CD4-positive, alpha-beta T cell treated with Interleukin-4 for 1 hour (primary cell): ENCODE measurements around the gene FABP1.

Experiments used
- DNase-seq, 2 donors: peaks; one replicate each; pipeline ENCODE4 v3.0.0-alpha.2; 2020 to 2022

FABP1 gene

GRCh38 chr2:88110830-88111229, 17.0 kb downstream of the FABP1 start:
- no peak for DNase-seq

GRCh38 chr2:88108796-88109195, 19.1 kb downstream of the FABP1 start:
- DNase-seq, result no peak

DNA sequence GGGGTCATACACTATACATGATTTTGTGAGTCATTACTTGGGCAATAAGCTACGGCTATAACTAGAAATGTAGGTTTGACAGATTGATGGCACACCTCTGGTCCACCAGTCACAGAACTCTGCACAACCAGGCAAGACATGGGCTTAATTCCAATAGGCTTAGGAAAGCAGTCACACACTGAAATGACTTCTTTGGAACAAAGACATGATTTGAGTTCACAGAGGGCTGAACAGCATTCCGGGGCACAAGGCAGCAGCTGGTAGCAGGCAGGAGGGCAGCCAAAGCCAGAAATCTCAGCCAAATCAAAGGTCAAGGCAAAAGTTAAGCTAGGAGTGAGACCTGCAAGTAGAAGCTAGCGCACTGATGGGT, 27.4 kb downstream of the FABP1 start:
- DNase-seq, result no peak

GRCh38 chr2:88099798-88100488, 27.9 kb downstream of the FABP1 start:
- DNase-seq, result no peak

DNA sequence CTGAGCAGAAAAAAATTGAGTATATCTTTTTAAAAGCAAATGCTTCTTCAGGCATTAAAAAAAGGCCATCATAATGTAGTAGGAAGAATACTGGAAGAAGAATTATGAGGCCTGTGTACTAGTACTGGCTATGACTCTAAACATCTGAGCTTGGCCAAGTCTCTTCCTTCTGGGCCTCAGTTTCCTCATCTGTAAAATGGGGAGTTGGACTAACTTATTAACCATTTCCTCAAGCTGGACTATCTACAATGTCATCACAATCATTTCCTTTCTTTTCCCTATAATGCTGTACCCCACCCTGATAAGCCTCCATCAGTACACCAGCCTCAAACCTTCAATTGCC, 29.3 kb downstream of the FABP1 start:
- DNase-seq, result no peak

DNA sequence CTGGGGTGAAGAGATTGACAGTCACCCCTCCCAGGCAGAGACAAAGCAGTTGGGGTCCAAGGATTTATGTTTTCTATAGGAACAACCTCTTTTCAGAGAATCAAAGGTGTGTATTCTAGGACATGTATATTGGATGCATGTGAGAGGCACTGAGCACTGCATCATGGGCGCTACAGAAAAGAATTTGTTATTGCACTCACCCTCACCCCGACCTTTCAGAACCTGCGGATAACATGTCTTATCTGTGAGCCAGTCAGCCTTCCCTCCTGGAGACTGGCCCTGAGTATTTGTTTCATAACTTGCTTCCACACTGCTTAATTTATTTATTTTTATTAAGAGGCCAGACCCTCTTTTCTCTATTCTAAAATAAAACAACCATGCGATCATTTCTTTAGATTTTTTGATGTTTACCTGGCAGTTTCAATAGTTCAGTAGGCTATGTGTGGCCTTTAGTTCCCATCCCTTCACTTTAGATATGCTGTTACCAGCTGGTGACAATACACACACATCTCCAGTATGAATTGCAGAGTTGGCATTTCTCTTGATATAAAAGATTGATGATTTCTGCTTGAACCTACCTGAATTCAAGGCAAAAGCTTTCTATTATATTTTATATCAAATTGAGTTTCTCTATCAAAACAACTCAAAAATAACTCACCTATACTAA, 29.8 kb downstream of the FABP1 start:
- DNase-seq, result no peak

GRCh38 chr2:88097192-88097591, 30.7 kb downstream of the FABP1 start:
- no peak for DNase-seq

DNA sequence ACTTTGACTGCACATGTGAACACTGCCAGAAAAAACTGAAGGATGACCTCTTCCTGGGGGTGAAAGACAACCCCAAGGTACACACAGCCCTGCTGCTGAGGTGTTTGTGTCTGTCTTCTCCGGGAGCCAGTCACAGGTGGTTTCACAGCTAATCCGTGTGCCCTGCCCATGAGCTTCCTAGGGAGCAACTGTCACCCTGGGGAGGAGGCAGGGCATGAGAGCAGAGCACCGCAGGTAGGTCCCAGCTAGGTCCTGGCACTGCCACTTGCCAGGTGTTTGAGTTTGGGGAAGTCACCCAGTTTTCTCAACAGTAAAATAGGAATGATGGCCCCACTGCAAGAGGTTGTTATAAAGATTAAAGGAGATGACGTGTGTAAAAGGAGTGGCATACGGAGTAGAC, 31.2 kb downstream of the FABP1 start:
- DNase-seq, result no peak

GRCh38 chr2:88095022-88095421, 32.8 kb downstream of the FABP1 start:
- DNase-seq, result no peak

GRCh38 chr2:88092773-88093172, 35.1 kb downstream of the FABP1 start:
- DNase-seq, result no peak

DNA sequence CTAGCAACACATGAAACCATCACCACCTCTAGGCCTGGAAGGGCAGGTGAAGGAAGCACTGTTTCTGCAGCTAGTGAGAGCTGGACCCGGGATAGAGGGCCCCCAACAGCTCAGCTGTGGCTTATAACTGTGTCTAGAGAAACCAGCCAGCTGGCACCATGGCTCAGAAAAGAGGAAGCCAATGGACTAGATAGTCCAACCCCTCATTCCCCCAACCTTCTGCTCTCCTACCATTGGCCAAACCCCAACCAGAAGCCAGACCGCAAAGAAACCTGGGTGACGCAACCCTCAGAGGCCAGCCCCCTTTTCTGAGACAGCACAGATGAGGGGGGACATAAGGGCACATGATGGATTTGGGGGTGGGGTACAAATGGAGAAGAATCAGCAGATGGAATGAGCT, 35.9 kb downstream of the FABP1 start:
- DNase-seq, result no peak

DNA sequence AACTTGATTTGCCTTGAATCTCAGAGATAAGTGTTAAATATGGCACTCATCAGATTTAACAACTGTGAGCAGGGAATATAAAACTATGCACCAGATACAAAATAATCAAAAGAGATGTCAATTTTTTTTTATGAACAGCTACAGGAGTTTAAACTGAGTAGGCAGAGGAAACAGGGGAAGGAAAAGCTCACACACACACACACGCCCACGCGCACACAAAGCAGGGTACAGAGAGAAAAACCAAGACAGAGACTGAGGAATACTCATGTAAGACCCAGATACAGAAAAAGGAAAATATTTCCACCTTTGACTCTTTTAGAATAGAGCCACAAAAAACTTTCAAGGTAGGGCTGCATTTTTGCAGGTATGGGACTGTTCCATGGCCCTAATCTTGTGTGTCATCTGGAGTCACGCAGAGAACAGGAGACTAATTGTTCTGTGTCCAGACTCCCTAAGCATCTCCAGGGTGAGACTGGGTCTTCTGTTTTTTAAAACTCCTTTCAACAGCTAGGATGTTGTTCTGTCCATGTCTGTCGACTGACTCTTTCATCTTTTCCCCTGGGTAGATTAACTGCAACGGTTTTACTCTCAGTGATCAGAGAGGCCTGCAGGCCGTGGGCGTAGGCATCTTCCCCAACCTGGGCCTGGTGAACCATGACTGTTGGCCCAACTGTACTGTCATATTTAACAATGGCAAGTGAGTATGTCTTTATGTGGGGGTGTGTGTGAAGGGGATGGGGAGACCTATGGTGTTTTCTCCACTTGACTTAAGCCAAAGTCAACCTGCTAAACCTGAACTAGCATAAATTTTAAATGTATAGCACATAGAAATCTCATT, 37.2 kb downstream of the FABP1 start:
- no peak for DNase-seq

DNA sequence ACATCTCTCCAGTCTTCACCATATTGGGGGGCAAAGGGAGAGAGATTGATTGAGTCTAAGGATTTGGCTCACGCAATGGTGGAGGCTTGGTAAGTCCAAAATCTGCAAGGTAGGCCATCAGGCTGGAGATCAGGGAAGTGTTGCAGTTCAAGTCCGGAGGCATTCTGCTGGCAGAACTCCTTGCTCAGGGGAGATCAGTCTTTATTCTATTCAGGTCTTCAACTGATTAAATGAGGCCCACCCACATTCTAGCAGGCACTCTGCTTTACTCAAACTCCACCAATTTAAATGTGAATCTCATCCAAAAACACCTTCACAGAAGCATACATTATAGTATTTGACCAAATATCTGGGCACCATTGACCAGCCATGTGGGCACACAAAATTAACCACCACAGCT, 38.9 kb downstream of the FABP1 start:
- DNase-seq, result no peak

GRCh38 chr2:88087763-88088162, 40.1 kb downstream of the FABP1 start:
- DNase-seq, result no peak

DNA sequence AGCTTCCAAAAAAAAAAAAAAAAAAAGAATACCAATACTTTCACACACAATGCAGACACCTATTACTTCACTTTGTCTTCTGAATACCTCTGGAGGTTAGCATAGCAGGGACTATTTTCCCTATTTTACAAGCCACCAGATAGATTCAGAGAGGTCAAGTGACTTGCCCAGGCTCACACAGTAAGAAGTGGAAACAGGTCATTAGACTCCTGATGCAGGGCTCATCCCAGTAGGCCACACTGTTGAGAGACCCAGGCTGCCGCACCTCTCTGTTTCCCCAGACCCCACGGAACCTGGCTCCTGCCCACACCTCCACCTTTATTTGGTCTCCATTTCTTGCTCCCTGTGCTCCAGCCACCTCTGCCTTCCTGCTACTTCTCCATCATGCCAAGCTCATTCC, 40.8 kb downstream of the FABP1 start:
- DNase-seq, result no peak

DNA sequence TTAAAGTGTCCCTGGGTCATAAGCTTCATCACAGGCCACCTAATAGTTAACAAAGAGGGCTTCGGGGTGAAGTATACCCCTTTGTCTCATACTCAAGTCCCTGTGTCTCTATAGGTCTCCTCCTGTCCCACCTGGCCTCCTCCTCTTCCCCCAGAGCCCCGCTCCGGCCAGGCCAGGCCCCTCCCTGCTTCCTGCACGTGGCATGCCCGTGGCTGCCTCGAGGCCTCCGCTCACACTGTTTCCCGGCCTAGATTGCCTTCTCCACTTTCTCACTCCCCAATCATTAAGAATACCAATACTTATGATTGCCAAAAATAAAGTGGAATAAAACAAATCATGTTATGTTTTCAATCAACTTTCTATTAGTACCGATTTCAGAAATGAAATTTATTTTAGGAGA, 41.5 kb downstream of the FABP1 start:
- DNase-seq, result no peak

- DNase-seq, result no peak
These were observed 42.3 kb downstream of the FABP1 start for GRCh38 chr2:88085602-88086001.

DNA sequence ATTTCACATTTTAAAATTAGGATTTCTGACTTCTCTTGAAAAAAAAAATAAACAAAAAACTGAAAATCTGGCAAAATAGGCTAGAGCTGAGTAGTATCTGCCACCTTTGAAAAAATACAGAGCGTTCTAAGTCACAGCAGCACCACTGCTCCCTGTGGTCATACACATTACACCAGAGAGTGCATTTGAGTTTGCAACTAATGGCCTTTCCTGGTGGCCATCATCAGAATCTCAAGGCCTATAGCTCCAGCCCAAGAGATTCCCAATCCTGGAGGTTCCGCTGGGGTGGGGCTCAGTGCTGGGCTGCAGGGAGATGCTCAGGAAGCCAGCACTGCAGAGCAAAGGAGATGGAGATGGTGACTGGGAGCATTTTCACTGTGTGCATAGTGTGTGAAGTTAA, 42.8 kb downstream of the FABP1 start:
- DNase-seq, result no peak

DNA sequence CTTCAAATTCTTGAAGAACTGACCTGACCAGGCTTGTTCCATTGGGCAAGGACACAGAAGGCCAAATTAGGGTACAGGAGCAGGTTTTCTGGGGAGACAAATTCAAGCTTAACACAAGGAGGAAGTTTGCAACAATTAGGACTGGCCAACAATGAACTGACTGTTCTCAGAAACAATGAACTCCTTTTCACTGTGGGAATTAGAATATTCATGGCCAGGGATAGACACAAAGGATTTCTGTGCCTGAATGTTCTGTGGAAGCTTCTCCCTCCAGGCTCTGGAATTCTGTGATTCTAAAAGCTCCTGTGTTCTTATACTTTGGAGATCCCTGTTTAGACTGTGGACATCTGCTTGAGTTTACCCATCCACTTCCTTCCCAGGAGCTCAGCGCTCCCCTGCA, 45.1 kb downstream of the FABP1 start:
- DNase-seq, result no peak

DNA sequence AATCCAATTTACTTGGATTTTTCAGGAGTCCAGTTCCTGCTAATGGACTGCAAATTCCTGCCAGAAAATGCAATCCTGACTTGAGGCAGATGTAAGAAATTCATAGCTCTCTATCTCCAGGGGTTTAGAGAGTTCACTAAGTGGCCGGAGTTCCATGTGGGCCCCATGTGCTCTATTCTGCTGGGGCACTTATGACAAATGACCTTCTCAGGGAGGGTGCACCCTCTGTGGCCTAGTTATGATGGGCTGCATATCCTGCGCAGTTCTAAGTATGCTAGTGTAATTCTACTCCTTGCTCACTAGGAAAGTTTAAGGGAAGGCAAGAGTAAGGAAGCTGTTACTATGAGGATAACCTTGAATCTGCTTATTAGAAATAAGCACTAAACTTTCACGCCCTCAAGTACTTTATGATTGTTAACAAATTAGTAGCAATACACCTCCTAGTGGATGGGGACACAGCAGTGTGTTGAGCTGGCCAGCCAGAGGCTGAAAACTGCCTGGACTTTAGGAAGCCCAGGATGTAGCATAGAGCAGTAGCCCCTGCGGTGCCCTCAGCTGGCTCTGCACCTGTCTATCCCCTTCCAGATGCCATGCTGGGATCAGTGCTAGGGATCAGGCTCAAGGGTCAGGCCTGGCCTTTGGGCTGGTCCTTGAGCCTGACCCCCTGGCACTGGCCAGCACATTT, 45.8 kb downstream of the FABP1 start:
- no peak for DNase-seq

- DNase-seq, result no peak
These were observed 47.3 kb downstream of the FABP1 start for GRCh38 chr2:88080545-88080944.

DNA sequence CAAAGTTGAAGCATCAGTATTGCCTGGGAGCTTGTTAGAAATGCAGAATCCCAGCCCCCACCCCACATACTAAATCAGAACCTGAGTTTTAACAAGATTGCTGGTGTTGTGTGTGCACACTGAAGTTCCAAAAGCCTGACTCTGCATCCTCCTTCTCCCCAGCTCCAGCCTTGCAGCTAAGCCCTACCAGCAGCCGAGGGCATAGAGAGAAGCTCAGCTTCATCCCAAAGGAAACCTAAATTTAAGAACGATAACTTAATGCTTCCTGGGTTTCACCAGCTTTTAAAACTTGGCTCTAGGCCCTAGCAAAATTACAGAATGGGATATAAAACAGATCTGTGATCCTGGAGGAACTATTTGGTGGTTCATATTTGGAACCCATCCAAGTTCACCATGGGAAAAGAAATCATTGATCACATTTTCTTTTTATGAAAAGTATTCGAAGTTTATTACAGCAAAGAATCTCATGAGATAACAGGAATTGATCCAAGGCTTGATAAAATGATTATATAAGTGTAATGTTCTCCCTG, 49.2 kb downstream of the FABP1 start:
- DNase-seq, result no peak

DNA sequence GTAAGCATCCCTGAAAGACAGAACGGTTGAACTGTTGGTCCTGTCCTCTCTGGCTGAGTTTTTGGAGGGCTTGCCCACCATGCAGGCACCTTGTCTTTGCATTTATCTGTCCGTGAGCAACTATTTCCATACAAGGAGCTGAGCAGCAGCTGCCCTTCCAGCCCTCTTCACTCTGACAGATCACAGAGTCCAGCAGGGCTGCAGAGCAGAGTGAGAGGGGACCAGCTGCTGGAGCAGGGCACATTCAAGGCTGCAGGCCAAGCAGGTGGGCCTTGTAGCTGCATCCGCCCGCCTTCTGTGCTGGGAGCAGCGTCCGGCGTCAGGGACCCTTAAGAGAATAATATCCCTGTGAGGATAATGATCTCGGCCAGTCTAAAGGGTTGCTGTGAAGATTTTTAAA, 50.8 kb downstream of the FABP1 start:
- DNase-seq, result no peak
